HG03064 (cell line): ENCODE measurements around the gene SSC4D.
A peak's percentile ranks its signal among the peaks of the same experiment; 100 is the strongest.
"Not testable (repeated sequence)": the region's sequence is repeated elsewhere in the genome, so short reads cannot be mapped to it uniquely, and the experiment has no call there.

Source experiments
- ATAC-seq: cut with Tn5 transposase; IDR thresholded peaks from one replicate; pipeline ENCODE4 v1.9.1; 2021; ENCODE audit warnings: low read depth; ENCODE audit not compliant: unreplicated experiment

The SSC4D gene

GRCh38 chr7:76387789-76388188 lies 21.7 kb downstream of the SSC4D start:
- ATAC-seq, result not testable (repeated sequence)

GRCh38 chr7:76386691-76387260 lies 22.7 kb downstream of the SSC4D start:
- no peak for ATAC-seq

GRCh38 chr7:76383089-76383944 lies 26.2 kb downstream of the SSC4D start:
- no peak for ATAC-seq

GRCh38 chr7:76381814-76382213 lies 27.7 kb downstream of the SSC4D start:
- ATAC-seq, result no peak

- no peak for ATAC-seq
Measured at GRCh38 chr7:76380623-76380966, 28.9 kb downstream of the SSC4D start.

- ATAC-seq, result no peak
Measured at GRCh38 chr7:76377186-76377918, 32.1 kb downstream of the SSC4D start.

GRCh38 chr7:76375251-76375650 lies 34.2 kb downstream of the SSC4D start:
- ATAC-seq, result no peak

- ATAC-seq, result no peak
Measured at GRCh38 chr7:76372984-76373833, 36.3 kb downstream of the SSC4D start.

GRCh38 chr7:76371396-76371795 lies 38.1 kb downstream of the SSC4D start:
- ATAC-seq, result no peak

- no peak for ATAC-seq
Measured at GRCh38 chr7:76369018-76369417, 40.5 kb downstream of the SSC4D start.

GRCh38 chr7:76368190-76368589 lies 41.3 kb downstream of the SSC4D start:
- ATAC-seq, result no peak

GRCh38 chr7:76364198-76364584 lies 45.3 kb downstream of the SSC4D start:
- no peak for ATAC-seq

- ATAC-seq, result not testable (repeated sequence)
Measured at GRCh38 chr7:76363754-76364153, 45.7 kb downstream of the SSC4D start.

- ATAC-seq, result no peak
Measured at GRCh38 chr7:76359978-76360638, 49.4 kb downstream of the SSC4D start.

GRCh38 chr7:76359111-76359977 lies 50.2 kb downstream of the SSC4D start:
- ATAC-seq, result peak; percentile 78

GRCh38 chr7:76358481-76359110 lies 50.9 kb downstream of the SSC4D start, which contains the start of gene YWHAG:
Gene YWHAG, minus strand, starts transcription at chr7:76358991. Its CDS starts 183 bp downstream, at chr7:76358808.
- peak; percentile 60 for ATAC-seq

GRCh38 chr7:76358011-76358480 lies 51.5 kb downstream of the SSC4D start:
- ATAC-seq, result peak; percentile 23

GRCh38 chr7:76357475-76358010 lies 52.0 kb downstream of the SSC4D start:
- no peak for ATAC-seq
